Activated CD8-positive, alpha-beta T cell treated with anti-CD3 and anti-CD28 coated beads for 36 hours (primary cell): ENCODE measurements around the gene BMP6. TPM values are rescaled to one million over a fixed set of nuclear protein-coding genes. Genes with fewer than 3 reads are reported as not detected.

Experiments used
- ATAC-seq: fragments of 200-7000 bp; cut with Tn5 transposase; one replicate; pipeline ENCODE4 v1.10.0; 2021; ENCODE audit warnings: mild to moderate bottlenecking, moderate library complexity
- CTCF ChIA-PET: fragments of 350-600 bp; sonication (Branson Sonifier 250); formaldehyde crosslinking; loops from one replicate; lab custom pipeline; 2021; ENCODE audit warnings: antibody characterized with exemption; lab: Charles Lee
- POLR2A ChIA-PET: fragments of 350-600 bp; sonication (Branson Sonifier 250); formaldehyde crosslinking; loops from one replicate; lab custom pipeline; 2021; ENCODE audit warnings: antibody characterized with exemption; lab: Charles Lee
- DNase-seq: peaks from one replicate; pipeline ENCODE4 v3.0.0-alpha.2; 2020
- H3K27ac Mint-ChIP-seq: one replicate; pipeline ENCODE4 v1.8.0; 2021; ENCODE audit warnings: mild to moderate bottlenecking, mixed read lengths
- H3K27me3 Mint-ChIP-seq: one replicate; pipeline ENCODE4 v1.8.0; 2021; ENCODE audit warnings: mixed read lengths
- H3K36me3 Mint-ChIP-seq: one replicate; pipeline ENCODE4 v1.8.0; 2021; ENCODE audit warnings: low read depth, mixed read lengths
- H3K4me1 Mint-ChIP-seq: one replicate; pipeline ENCODE4 v1.8.0; 2021; ENCODE audit warnings: low read depth, mixed read lengths
- H3K4me3 Mint-ChIP-seq: one replicate; pipeline ENCODE4 v1.8.0; 2021; ENCODE audit warnings: mild to moderate bottlenecking, moderate library complexity, mixed read lengths
- H3K9me3 Mint-ChIP-seq: one replicate; pipeline ENCODE4 v1.8.0; 2021; ENCODE audit warnings: mixed read lengths
- intact Hi-C: fragments of 100-400 bp; cut with micrococcal nuclease; formaldehyde crosslinking; loops from one replicate; pipeline ENCODE4 v1.10.0; 2022
- total RNA-seq, 2 experiments: library from RNA; stranded (reverse); gene quantifications; one replicate each; pipeline ENCODE4 v1.2.3, GENCODE V29; 2021
- TF ChIP-seq, protein P1 (sequence below): fragments of 200-600 bp; IDR thresholded peaks from one replicate; pipeline ENCODE4 v1.8.0; 2022; ENCODE audit warnings: antibody characterized with exemption, mild to moderate bottlenecking

Gene BMP6
- total RNA-seq, 2 experiments from 2014 or later: 0.09 to 0.18 TPM

DNA sequence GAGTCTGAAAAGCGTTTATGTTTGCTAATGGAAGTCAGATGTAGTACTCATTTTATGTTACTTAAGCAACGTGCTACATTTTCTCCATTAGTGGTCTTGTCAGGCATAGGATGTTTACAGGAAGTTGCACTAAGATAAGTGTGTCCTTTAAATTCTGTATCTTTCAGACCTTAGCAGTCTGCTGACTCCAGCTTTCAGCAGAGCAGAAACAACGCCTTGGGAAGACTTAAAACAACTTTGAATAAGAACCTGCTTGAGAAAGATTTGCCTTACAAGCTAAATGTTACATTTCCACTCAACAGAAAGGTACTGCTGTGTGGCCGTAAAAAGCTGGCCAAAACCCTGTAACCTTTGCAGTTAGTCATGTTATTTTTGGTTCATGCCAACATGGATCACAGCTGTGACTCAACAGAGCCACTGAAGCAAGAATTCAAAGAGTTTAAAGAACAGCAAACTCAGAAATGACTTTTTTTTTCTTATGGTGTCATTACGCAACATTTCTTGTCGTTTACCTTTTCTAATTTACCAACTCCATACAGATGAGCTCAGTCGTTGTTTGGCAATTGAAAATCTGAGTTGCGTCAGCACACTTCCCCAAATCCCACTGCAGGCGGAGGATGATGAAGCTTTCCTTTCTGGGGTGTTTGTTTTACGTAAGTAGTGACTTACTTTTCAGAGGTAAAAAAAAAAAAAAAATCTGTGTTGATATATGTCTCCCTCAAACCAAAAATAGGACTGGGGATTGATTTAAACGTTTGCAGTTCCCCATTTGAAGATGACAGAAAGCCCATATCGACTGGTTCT is 27.9 kb upstream of the BMP6 start:
- CTCF ChIA-PET: interaction anchor here (0.7 kb wide), 1 partner anchor 24 kb away, joined by 3 read pairs; no protein-coding TSS in a partner anchor
- TF ChIP-seq, protein P1, sequence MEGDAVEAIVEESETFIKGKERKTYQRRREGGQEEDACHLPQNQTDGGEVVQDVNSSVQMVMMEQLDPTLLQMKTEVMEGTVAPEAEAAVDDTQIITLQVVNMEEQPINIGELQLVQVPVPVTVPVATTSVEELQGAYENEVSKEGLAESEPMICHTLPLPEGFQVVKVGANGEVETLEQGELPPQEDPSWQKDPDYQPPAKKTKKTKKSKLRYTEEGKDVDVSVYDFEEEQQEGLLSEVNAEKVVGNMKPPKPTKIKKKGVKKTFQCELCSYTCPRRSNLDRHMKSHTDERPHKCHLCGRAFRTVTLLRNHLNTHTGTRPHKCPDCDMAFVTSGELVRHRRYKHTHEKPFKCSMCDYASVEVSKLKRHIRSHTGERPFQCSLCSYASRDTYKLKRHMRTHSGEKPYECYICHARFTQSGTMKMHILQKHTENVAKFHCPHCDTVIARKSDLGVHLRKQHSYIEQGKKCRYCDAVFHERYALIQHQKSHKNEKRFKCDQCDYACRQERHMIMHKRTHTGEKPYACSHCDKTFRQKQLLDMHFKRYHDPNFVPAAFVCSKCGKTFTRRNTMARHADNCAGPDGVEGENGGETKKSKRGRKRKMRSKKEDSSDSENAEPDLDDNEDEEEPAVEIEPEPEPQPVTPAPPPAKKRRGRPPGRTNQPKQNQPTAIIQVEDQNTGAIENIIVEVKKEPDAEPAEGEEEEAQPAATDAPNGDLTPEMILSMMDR: no peak
- Mint-ChIP-seq H3K4me1 (peaks cover 7% of the 10 kb centered on the region), H3K36me3 (no peaks in the 10 kb centered on the region), H3K27me3 (peaks cover 9% of the 10 kb centered on the region), H3K27ac (peak overlapping the region; percentile 54), H3K4me3 (no peak overlapping the region), H3K9me3 (no peaks in the 10 kb centered on the region)
- peak; percentile 12 for DNase-seq
- intact Hi-C loops: no loop called here
- POLR2A ChIA-PET: interaction anchor here (0.6 kb wide), 1 partner anchor 212 kb away, joined by 3 read pairs; no protein-coding TSS in a partner anchor
- ATAC-seq: peak; percentile 53

DNA sequence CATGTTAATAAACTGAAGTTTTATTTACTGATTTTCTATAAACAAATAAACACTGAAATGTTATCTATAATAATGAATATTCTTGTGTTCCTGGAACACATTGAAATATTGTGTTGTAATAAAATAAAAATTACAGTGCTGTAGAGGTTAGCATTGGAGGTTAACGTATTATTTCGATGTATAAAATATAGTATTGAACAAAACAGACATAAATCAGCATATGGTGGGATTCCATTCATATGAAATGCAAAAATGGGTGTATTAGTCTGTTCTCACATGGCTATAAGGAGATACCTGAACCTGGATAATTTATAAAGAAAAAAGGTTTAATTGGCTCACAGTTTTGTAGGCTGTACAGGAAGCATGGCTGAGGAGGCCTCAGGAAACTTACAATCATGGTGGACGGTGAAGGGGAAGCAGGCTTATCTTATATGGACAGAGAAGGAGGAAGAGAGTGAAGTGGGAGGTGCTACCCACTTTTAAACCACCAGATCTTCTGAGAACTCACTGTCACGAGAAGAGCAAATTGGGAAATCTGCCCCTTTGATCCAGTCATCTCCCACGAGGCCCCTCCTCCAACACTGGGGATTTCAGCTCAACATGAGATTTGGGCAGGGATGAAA is 24.6 kb upstream of the BMP6 start:
- Mint-ChIP-seq H3K27ac (no peak overlapping the region), H3K36me3 (no peaks in the 10 kb centered on the region), H3K4me3 (no peak overlapping the region), H3K4me1 (peaks cover 7% of the 10 kb centered on the region), H3K9me3 (no peaks in the 10 kb centered on the region), H3K27me3 (peaks cover 11% of the 10 kb centered on the region)
- ChIA-PET POLR2A (no interaction called here), CTCF (no interaction called here)
- ATAC-seq (no peak), DNase-seq (no peak)
- intact Hi-C loops: no loop called here
- TF ChIP-seq, protein P1: no peak

DNA sequence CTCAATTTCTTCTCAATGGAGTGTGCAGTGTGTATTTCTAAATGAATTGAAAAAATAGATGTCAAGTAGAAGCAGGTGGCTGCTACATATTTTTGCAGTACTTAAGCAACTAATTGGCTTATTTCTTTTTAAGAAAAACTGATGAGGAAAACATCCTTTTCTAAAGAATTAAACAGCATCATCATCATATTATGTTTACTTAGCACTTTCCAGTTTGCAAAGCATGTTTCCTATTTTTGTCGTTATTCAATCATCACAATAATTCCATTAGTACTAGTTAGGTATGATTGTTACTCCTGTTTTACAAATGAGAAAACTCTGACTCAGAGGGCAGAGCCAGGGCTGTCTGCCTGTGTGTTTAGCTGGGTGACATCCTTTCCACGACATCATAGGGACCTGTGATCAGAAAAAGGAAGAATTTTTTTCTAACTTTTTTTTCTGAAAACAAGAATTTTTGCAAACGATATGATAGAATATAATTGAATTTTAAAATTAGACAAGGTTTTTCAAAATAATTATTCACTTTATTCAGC is 22.7 kb upstream of the BMP6 start:
- Mint-ChIP-seq H3K36me3 (no peaks in the 10 kb centered on the region), H3K27me3 (peaks cover 7% of the 10 kb centered on the region), H3K4me3 (no peak overlapping the region), H3K4me1 (peaks cover 2% of the 10 kb centered on the region), H3K27ac (no peak overlapping the region), H3K9me3 (no peaks in the 10 kb centered on the region)
- intact Hi-C loops: no loop called here
- ChIA-PET POLR2A (no interaction called here), CTCF (no interaction called here)
- ATAC-seq (no peak), DNase-seq (no peak)
- TF ChIP-seq, protein P1: no peak

DNA sequence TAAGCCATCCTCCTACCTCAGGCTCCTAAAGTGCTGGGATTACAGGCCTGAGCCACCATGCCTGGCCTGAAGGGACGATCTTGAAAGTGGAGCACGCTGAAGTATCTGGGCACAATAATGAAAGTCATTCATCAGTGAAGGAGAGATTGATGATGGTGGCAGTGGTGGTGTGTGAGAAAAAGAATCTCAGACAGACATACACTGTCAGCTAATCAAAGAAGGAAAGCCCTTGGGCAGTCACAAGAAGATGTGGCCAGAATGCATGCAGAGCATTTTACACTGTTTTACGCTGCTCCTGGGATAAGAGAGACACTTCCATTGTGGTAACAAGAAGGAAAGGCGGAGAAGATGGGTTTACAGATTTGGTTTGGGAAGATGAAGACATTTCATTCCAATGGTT is 20.4 kb upstream of the BMP6 start:
- TF ChIP-seq, protein P1: no peak
- DNase-seq (no peak), ATAC-seq (no peak)
- ChIA-PET POLR2A (no interaction called here), CTCF (no interaction called here)
- intact Hi-C loops: no loop called here
- Mint-ChIP-seq H3K27me3 (peaks cover 3% of the 10 kb centered on the region), H3K4me3 (no peak overlapping the region), H3K36me3 (no peaks in the 10 kb centered on the region), H3K4me1 (no peaks in the 10 kb centered on the region), H3K9me3 (no peaks in the 10 kb centered on the region), H3K27ac (no peak overlapping the region)

DNA sequence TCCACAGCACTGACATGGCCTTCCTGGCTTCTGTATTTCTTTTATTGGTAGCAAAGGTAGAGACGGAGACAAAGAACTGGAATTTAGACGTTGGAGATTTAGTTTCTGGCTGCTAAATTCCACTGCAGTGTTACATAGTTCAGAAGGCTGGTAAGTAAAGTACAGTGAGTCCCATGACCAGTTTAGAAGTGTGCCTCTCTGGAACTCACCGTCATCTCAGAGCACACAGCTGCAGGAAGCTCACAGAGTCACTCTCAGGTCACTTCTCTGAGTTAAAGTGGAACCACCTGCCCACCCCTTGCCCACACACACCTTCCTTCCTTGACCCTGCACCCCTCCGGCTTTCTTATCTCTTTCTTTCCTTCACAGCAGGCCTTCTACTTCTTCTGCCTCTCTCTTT is 19.6 kb upstream of the BMP6 start:
- peaks cover 3% of the 10 kb centered on the region for H3K27me3 Mint-ChIP-seq
- CTCF ChIA-PET: no interaction called here
- TF ChIP-seq, protein P1: no peak

More for the DNA sequence above, 19.6 kb upstream of the BMP6 start:
- no peak overlapping the region for H3K4me3 Mint-ChIP-seq
- no peaks in the 10 kb centered on the region for H3K36me3 Mint-ChIP-seq
- intact Hi-C loops: no loop called here
- POLR2A ChIA-PET: no interaction called here
- no peaks in the 10 kb centered on the region for H3K9me3 Mint-ChIP-seq
- no peaks in the 10 kb centered on the region for H3K4me1 Mint-ChIP-seq
- H3K27ac Mint-ChIP-seq: no peak overlapping the region
- ATAC-seq (no peak), DNase-seq (no peak)
